HG03196 (cell line): ENCODE measurements around the gene ADD1.
A peak's percentile ranks its signal among the peaks of the same experiment; 100 is the strongest.
"Not testable (repeated sequence)": the region's sequence is repeated elsewhere in the genome, so short reads cannot be mapped to it uniquely, and the experiment has no call there.

Experiments
- ATAC-seq: cut with Tn5 transposase; IDR thresholded peaks from one replicate; pipeline ENCODE4 v1.9.1; 2021; ENCODE audit not compliant: unreplicated experiment

The ADD1 gene

GRCh38 chr4:2942532-2943363 lies 99.1 kb downstream of the ADD1 start:
- no peak for ATAC-seq

- ATAC-seq, result no peak
Measured at GRCh38 chr4:2943364-2944090, 99.9 kb downstream of the ADD1 start.

GRCh38 chr4:2944091-2944482 lies 100.4 kb downstream of the ADD1 start:
- ATAC-seq, result no peak

- ATAC-seq, result no peak
Measured at GRCh38 chr4:2944586-2945526, 101.2 kb downstream of the ADD1 start.

- ATAC-seq, result not testable (repeated sequence)
Measured at GRCh38 chr4:2945619-2946604, 102.3 kb downstream of the ADD1 start.

GRCh38 chr4:2946812-2947600 lies 103.4 kb downstream of the ADD1 start:
- no peak for ATAC-seq

GRCh38 chr4:2947926-2948325 lies 104.3 kb downstream of the ADD1 start:
- ATAC-seq, result no peak

GRCh38 chr4:2948895-2949781 lies 105.5 kb downstream of the ADD1 start:
- ATAC-seq, result no peak

- ATAC-seq, result no peak
Measured at GRCh38 chr4:2949782-2950125, 106.1 kb downstream of the ADD1 start.

- ATAC-seq, result no peak
Measured at GRCh38 chr4:2950221-2950989, 106.8 kb downstream of the ADD1 start.

GRCh38 chr4:2953496-2953895 lies 109.9 kb downstream of the ADD1 start:
- ATAC-seq, result no peak

- ATAC-seq, result peak; percentile 53
Measured at GRCh38 chr4:2954358-2955185, 110.9 kb downstream of the ADD1 start.

- not testable (repeated sequence) for ATAC-seq
Measured at GRCh38 chr4:2955186-2956044, 111.8 kb downstream of the ADD1 start.

GRCh38 chr4:2958446-2958845 lies 114.8 kb downstream of the ADD1 start:
- no peak for ATAC-seq

GRCh38 chr4:2960450-2960849 lies 116.8 kb downstream of the ADD1 start:
- ATAC-seq, result not testable (repeated sequence)

GRCh38 chr4:2961421-2961810 lies 117.8 kb downstream of the ADD1 start:
- no peak for ATAC-seq
